Choroid plexus epithelial cell (primary cell): ENCODE data around the gene KCNC4.

Experiments used
- DNase-seq: peaks from one replicate; pipeline ENCODE4 v3.0.0-alpha.2; 2010; ENCODE audit warnings: low read depth
- H3K4me3 ChIP-seq: 2 replicates; pipeline ENCODE4 v1.5.1; 2011; ENCODE audit warnings: low read depth, mild to moderate bottlenecking, control low read depth, low read length, moderate library complexity
- CTCF ChIP-seq: conservative IDR thresholded peaks from 2 replicates; pipeline ENCODE4 v1.5.1; 2011; ENCODE audit warnings: low read depth, mild to moderate bottlenecking, control low read depth, inconsistent platforms, low read length, moderate library complexity

The KCNC4 gene

GRCh38 chr1:110215621-110216515 lies 5.8 kb downstream of the KCNC4 start:
- H3K4me3 ChIP-seq, result no peak overlapping the region
- no peak for TF ChIP-seq CTCF
- no peak for DNase-seq

GRCh38 chr1:110216844-110217444 lies 6.8 kb downstream of the KCNC4 start:
- DNase-seq, result no peak
- no peak for TF ChIP-seq CTCF
- no peak overlapping the region for H3K4me3 ChIP-seq

GRCh38 chr1:110218137-110218536 lies 8.0 kb downstream of the KCNC4 start:
- no peak for DNase-seq
- TF ChIP-seq CTCF, result no peak
- H3K4me3 ChIP-seq, result no peak overlapping the region

- no peak for DNase-seq
- TF ChIP-seq CTCF, result no peak
- H3K4me3 ChIP-seq, result no peak overlapping the region
These were observed 8.6 kb downstream of the KCNC4 start for GRCh38 chr1:110218739-110219138.

- no peak for TF ChIP-seq CTCF
- DNase-seq, result no peak
- no peak overlapping the region for H3K4me3 ChIP-seq
These were observed 10.2 kb downstream of the KCNC4 start for GRCh38 chr1:110220324-110220723.

GRCh38 chr1:110221119-110221518 lies 11.0 kb downstream of the KCNC4 start:
- H3K4me3 ChIP-seq, result no peak overlapping the region
- DNase-seq, result no peak
- TF ChIP-seq CTCF, result no peak

GRCh38 chr1:110223127-110223526 lies 13.0 kb downstream of the KCNC4 start:
- DNase-seq, result no peak
- no peak for TF ChIP-seq CTCF
- no peak overlapping the region for H3K4me3 ChIP-seq
